Colonic mucosa (tissue), 4 donors: ENCODE measurements around the gene AP2M1. TPM values are rescaled to one million over a fixed set of nuclear protein-coding genes. Genes with fewer than 3 reads are reported as not detected.

Source experiments
- DNase-seq: peaks from one replicate; pipeline ENCODE4 v3.0.0-alpha.2; 2020
- H3K27ac ChIP-seq: fragments of 200-600 bp; one replicate; pipeline ENCODE4 v1.8.0; 2021
- H3K27me3 ChIP-seq: fragments of 200-600 bp; one replicate; pipeline ENCODE4 v1.8.0; 2021
- H3K36me3 ChIP-seq: fragments of 200-600 bp; one replicate; pipeline ENCODE4 v1.8.0; 2021
- H3K4me1 ChIP-seq: fragments of 200-600 bp; one replicate; pipeline ENCODE4 v1.8.0; 2021; ENCODE audit warnings: mild to moderate bottlenecking
- H3K4me3 ChIP-seq: fragments of 200-600 bp; one replicate; pipeline ENCODE4 v1.8.0; 2021
- H3K9ac ChIP-seq, 2 donors: one replicate each; pipeline ENCODE4 v1.7.0; 2013; ENCODE audit warnings: control low read depth in 2 of 2, low read depth in 2 of 2, low read length in 2 of 2
- H3K9me3 ChIP-seq: fragments of 200-600 bp; one replicate; pipeline ENCODE4 v1.8.0; 2021
- CTCF ChIP-seq: fragments of 200-600 bp; IDR thresholded peaks from one replicate; pipeline ENCODE4 v1.8.0; 2022; ENCODE audit warnings: antibody characterized with exemption, mild to moderate bottlenecking
- intact Hi-C: fragments of 100-400 bp; cut with DNase I; formaldehyde crosslinking; loops from one replicate; pipeline ENCODE4 v1.14.1; 2022
- total RNA-seq, 2 donors: library from RNA; stranded (reverse); fragmentation: NEBNext Ultra II Directional in 1 of 2; extraction: Animal tissue kit (Norgen Biotek cat#: 25700) in 1 of 2; gene quantifications; one replicate each; pipeline ENCODE4 v1.2.1, GENCODE V29; 2021
- donor health status: healthy.
- donor health status: DM: no; HTN: no; CAD: no.
- donor health status: DM: no; HTN: no; CAD: no.

The AP2M1 gene
- total RNA-seq, 2 donors from 2014 or later, result 206 to 255 TPM

GRCh38 chr3:184143327-184143726, 31.3 kb upstream of the AP2M1 start:
- H3K9me3 ChIP-seq, result no peaks in the 10 kb centered on the region
- H3K27me3 ChIP-seq, result no peaks in the 10 kb centered on the region
- DNase-seq, result no peak
- intact Hi-C loops, result loop anchor here (5.0 kb wide), 1 partner anchor 99 kb away; no protein-coding TSS in a partner anchor
- no peak overlapping the region for H3K9ac ChIP-seq
- no peak overlapping the region for H3K27ac ChIP-seq
- TF ChIP-seq CTCF, result no peak
- no peaks in the 10 kb centered on the region for H3K4me1 ChIP-seq
- peaks cover 15% of the 10 kb centered on the region for H3K36me3 ChIP-seq
- no peak overlapping the region for H3K4me3 ChIP-seq

GRCh38 chr3:184144505-184144904, 30.1 kb upstream of the AP2M1 start:
- no peak for TF ChIP-seq CTCF
- no peaks in the 10 kb centered on the region for H3K4me1 ChIP-seq
- no peaks in the 10 kb centered on the region for H3K27me3 ChIP-seq
- intact Hi-C loops, result loop anchor here (5.0 kb wide), 1 partner anchor 98 kb away; no protein-coding TSS in a partner anchor
- no peak overlapping the region for H3K9ac ChIP-seq
- peaks cover 15% of the 10 kb centered on the region for H3K36me3 ChIP-seq
- no peaks in the 10 kb centered on the region for H3K9me3 ChIP-seq
- DNase-seq, result no peak
- H3K27ac ChIP-seq, result no peak overlapping the region
- no peak overlapping the region for H3K4me3 ChIP-seq

GRCh38 chr3:184145111-184145524, 29.5 kb upstream of the AP2M1 start:
- H3K27ac ChIP-seq, result no peak overlapping the region
- no peaks in the 10 kb centered on the region for H3K4me1 ChIP-seq
- peaks cover 14% of the 10 kb centered on the region for H3K36me3 ChIP-seq
- no peaks in the 10 kb centered on the region for H3K9me3 ChIP-seq
- no peaks in the 10 kb centered on the region for H3K27me3 ChIP-seq
- DNase-seq, result peak; percentile 69
- H3K4me3 ChIP-seq, result no peak overlapping the region
- intact Hi-C loops, result no loop called here
- TF ChIP-seq CTCF, result peak; percentile 50
- H3K9ac ChIP-seq, result no peak overlapping the region

GRCh38 chr3:184145751-184146270, 28.8 kb upstream of the AP2M1 start:
- no peak for DNase-seq
- no peak for TF ChIP-seq CTCF
- H3K36me3 ChIP-seq, result peaks cover 11% of the 10 kb centered on the region
- intact Hi-C loops, result no loop called here
- no peaks in the 10 kb centered on the region for H3K9me3 ChIP-seq
- no peak overlapping the region for H3K4me3 ChIP-seq
- H3K27me3 ChIP-seq, result no peaks in the 10 kb centered on the region
- no peaks in the 10 kb centered on the region for H3K4me1 ChIP-seq
- H3K9ac ChIP-seq, result no peak overlapping the region
- no peak overlapping the region for H3K27ac ChIP-seq

- Histone ChIP-seq H3K27ac (no peak overlapping the region), H3K36me3 (peaks cover 5% of the 10 kb centered on the region), H3K27me3 (no peaks in the 10 kb centered on the region), H3K4me1 (no peaks in the 10 kb centered on the region), H3K9ac (no peak overlapping the region), H3K9me3 (no peaks in the 10 kb centered on the region), H3K4me3 (no peak overlapping the region)
- no peak for DNase-seq
- TF ChIP-seq CTCF, result no peak
- intact Hi-C loops, result no loop called here
These were observed 26.6 kb upstream of the AP2M1 start for GRCh38 chr3:184148076-184148475.
